Eye (tissue), 1 donor: ENCODE measurements around the gene DCTN1.

Source experiments
- DNase-seq: peaks from one replicate; pipeline ENCODE4 v3.0.0-alpha.2; 2015

The DCTN1 gene

DNA sequence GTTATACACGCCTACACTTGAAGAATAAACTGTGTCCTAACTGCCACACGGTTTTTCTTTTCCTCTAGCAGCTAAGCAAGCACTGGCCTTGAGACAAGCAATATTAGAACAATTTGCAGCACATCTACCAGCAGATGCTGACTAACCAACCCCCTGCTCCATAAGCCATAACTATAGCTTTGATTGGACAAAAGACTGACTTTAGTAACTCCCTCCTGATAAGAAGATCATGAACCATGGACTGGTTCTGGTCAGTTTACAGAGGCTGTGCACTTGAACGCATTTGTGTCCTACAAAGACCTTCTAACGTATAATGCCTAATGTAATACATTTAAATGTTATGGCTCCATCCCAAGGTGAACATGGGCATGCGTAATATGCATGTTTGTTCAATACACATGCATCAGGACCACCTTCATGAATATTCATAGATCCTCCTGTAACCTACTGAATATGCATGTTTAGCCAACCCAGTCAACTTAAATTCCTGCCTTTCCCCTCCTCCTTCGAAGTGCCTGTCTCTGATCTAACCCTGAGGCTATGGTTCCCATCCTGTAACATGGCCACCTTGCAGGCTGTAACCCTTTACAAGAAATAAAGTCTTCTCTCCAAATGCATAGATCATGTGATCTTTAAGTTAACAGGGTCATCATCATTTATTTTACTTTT is 63.4 kb downstream of the DCTN1 start:
- DNase-seq: no peak

DNA sequence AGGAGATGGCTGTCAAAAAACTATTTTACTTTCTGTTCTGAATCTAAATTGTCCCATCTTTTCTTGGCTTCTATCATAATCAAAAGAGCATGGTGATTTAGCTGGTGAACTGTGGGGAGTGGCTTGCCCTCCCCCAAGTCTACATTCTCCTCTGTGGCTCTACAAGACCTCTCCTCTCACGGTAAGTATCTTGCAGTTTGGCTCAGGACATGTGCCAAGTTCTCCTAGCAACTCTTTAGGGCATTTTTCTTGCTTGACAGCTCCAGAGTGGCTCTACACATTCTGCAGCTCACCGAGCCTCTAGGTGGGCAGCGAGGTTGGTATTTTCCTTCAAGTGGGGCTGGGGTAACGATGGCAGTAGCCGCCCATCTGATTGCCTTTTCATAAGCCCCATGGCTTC is 66.0 kb downstream of the DCTN1 start:
- no peak for DNase-seq

DNA sequence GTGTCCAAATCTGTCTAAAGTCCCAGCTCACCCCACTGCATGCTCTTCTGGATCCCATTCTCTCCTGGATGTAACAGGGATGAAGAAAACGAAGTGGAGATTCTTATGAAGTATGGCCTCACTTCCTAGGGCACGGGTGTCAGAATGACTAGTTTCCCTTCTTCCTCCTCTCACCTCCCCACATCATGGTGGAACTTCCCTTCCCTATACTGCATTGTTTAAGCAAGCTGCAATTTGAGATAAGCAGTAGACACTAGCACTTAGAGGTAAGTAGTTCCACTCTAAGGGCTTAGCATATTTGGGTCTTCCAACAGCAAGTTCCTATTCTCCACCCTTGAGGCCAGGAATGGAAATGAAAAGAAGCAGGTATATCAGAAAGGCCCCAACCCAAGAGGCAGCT is 66.6 kb downstream of the DCTN1 start:
- DNase-seq: no peak

DNA sequence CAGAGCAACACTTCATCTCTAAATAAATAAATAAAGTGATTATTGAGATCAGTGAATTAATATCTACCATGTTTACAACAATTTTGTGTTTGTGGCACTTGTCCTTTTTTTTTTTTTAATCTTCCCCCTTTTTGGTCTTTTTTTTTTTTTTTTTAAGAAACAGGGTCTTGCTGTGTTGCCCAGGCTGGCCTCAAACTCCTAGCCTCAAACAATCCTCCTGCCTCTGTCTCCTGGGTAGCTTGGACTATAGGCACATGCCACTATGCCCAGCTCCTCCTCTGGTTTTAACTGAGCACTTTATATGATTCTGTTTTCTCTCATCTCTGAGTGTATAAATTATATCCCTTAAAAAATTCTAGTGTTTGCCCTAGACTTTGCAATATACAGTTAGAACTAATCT is 67.2 kb downstream of the DCTN1 start:
- no peak for DNase-seq
